Activated B cell treated with CpG ODN at 0.5 μM for 24 hours (primary cell): Measurements from ENCODE around the gene CROT. TPM values are rescaled to one million over a fixed set of nuclear protein-coding genes. Genes with fewer than 3 reads are reported as not detected.

Source experiments
- ATAC-seq: fragments of 200-7000 bp; cut with Tn5 transposase; one replicate; pipeline ENCODE4 v1.10.0; 2021; ENCODE audit warnings: low read depth, mild to moderate bottlenecking, moderate library complexity
- CTCF ChIA-PET: fragments of 350-600 bp; sonication (Branson Sonifier 250); formaldehyde crosslinking; loops from one replicate; lab custom pipeline; 2021; ENCODE audit warnings: antibody characterized with exemption; lab: Charles Lee
- POLR2A ChIA-PET: fragments of 350-600 bp; sonication (Branson Sonifier 250); formaldehyde crosslinking; loops from one replicate; lab custom pipeline; 2021; ENCODE audit warnings: antibody characterized with exemption; lab: Charles Lee
- DNase-seq: peaks from one replicate; pipeline ENCODE4 v3.0.0; 2022
- H3K27ac Mint-ChIP-seq: one replicate; pipeline ENCODE4 v1.8.0; 2020; ENCODE audit warnings: mixed read lengths
- H3K27me3 Mint-ChIP-seq: one replicate; pipeline ENCODE4 v1.8.0; 2021; ENCODE audit warnings: mixed read lengths
- H3K36me3 Mint-ChIP-seq: one replicate; pipeline ENCODE4 v1.8.0; 2021; ENCODE audit warnings: low read depth, mixed read lengths
- H3K4me1 Mint-ChIP-seq: one replicate; pipeline ENCODE4 v1.8.0; 2021; ENCODE audit warnings: mixed read lengths
- H3K4me3 Mint-ChIP-seq: one replicate; pipeline ENCODE4 v1.8.0; 2020; ENCODE audit warnings: mild to moderate bottlenecking, mixed read lengths
- H3K9me3 Mint-ChIP-seq: one replicate; pipeline ENCODE4 v1.8.0; 2020; ENCODE audit warnings: mixed read lengths
- CTCF ChIP-seq: fragments of 200-600 bp; IDR thresholded peaks from one replicate; pipeline ENCODE4 v1.8.0; 2022; ENCODE audit warnings: antibody characterized with exemption, mild to moderate bottlenecking
- intact Hi-C: fragments of 100-400 bp; cut with micrococcal nuclease; formaldehyde crosslinking; loops from one replicate; pipeline ENCODE4 v1.15.1; 2024
- total RNA-seq: library from RNA; stranded (reverse); gene quantifications from 2 replicates; pipeline ENCODE4 v1.2.3, GENCODE V29; 2022

Gene CROT
- total RNA-seq, 1 donor from 2014 or later: 9.2 TPM

DNA sequence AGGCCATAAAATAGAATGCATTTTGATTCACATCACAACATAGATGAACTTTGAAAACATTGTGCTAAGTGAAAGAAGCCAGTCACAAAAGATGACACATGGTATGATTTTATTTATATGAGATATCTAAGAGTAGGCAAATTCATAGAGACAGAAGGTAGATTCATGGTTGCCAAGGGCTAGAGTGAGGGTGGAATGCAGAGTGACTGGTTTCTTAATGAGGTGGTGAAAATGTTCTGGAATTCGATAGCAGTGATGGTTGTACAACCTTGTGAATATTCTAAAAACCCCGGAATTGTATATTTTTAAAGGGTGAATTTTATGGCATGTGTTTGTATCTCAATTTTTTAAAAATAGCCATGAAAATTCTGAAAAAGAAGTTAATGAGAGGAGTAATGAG lies 87.1 kb downstream of the CROT start:
- H3K9me3 Mint-ChIP-seq: no peaks in the 10 kb centered on the region
- intact Hi-C loops: no loop called here
- ChIA-PET CTCF (interaction anchor here (1.4 kb wide), 1 partner anchor 15 kb away, joined by 4 read pairs; no protein-coding TSS in a partner anchor), POLR2A (no interaction called here)
- peaks cover 6% of the 10 kb centered on the region for H3K4me1 Mint-ChIP-seq
- no peaks in the 10 kb centered on the region for H3K27me3 Mint-ChIP-seq
- ATAC-seq (no peak), DNase-seq (no peak)
- H3K4me3 Mint-ChIP-seq: no peak overlapping the region
- no peak overlapping the region for H3K27ac Mint-ChIP-seq
- no peak for TF ChIP-seq CTCF
- peaks cover 75% of the 10 kb centered on the region for H3K36me3 Mint-ChIP-seq

DNA sequence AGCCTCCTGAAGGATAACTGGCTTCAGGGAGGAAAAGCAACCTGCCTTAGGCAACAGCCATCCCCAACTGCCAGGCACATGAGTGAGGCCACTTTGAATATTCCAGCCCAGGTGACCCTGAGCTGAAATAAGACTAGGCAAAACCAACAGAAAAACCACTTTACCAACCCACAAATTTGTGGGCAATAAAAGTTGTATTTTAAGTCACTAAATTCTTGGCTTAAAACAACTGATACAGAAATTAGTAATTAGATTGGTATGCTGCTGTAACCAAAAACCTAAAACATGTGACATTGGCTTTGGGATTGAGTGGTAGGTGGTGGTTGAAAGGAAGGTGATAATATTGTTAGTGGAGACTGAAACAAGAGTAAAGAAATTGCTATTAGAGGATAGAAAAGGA lies 90.1 kb downstream of the CROT start:
- ATAC-seq: no peak
- no peak for TF ChIP-seq CTCF
- no peak overlapping the region for H3K27ac Mint-ChIP-seq
- CTCF ChIA-PET: no interaction called here
- no peak overlapping the region for H3K4me3 Mint-ChIP-seq
- peaks cover 75% of the 10 kb centered on the region for H3K36me3 Mint-ChIP-seq
- H3K9me3 Mint-ChIP-seq: no peaks in the 10 kb centered on the region
- H3K27me3 Mint-ChIP-seq: no peaks in the 10 kb centered on the region
- no peaks in the 10 kb centered on the region for H3K4me1 Mint-ChIP-seq
- intact Hi-C loops: loop anchor here (2.0 kb wide), 1 partner anchor 17 kb away; no protein-coding TSS in a partner anchor
- DNase-seq: no peak
- POLR2A ChIA-PET: interaction anchor here (0.5 kb wide), 1 partner anchor 509 kb away, joined by 3 read pairs; no protein-coding TSS in a partner anchor

DNA sequence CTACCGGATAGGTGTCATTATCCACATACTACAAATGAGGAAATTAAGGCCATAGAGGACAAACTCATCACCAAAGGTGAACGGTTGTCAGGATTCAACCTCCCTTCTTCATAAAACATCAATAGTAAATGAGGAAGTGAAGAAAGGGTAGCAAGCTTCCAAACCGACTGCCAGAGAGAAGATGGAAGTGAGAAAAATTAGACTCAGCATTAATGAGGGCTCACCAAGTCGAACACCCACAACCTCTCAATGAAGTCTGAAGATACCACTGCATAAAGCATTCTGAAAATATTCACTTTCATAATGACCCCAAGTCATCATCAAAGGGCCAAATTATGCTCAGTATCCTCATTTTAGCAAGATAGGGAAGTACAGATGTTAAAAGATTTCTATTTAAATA lies 100.4 kb downstream of the CROT start:
- ATAC-seq (peak; percentile 74), DNase-seq (no peak)
- ChIA-PET CTCF (no interaction called here), POLR2A (no interaction called here)
- peaks cover 68% of the 10 kb centered on the region for H3K36me3 Mint-ChIP-seq
- H3K4me1 Mint-ChIP-seq: peaks cover 11% of the 10 kb centered on the region
- intact Hi-C loops: loop anchor here (1.0 to 5.0 kb wide), 2 partner anchors 28 to 116 kb away; no protein-coding TSS in a partner anchor
- no peaks in the 10 kb centered on the region for H3K27me3 Mint-ChIP-seq
- no peak overlapping the region for H3K4me3 Mint-ChIP-seq
- no peaks in the 10 kb centered on the region for H3K9me3 Mint-ChIP-seq
- H3K27ac Mint-ChIP-seq: peak overlapping the region; percentile 38
- no peak for TF ChIP-seq CTCF

- H3K4me1 Mint-ChIP-seq: peaks cover 11% of the 10 kb centered on the region
- no peak for TF ChIP-seq CTCF
- POLR2A ChIA-PET: no interaction called here
- no peaks in the 10 kb centered on the region for H3K9me3 Mint-ChIP-seq
- no peak for DNase-seq
- no peak overlapping the region for H3K4me3 Mint-ChIP-seq
- no peak for ATAC-seq
- CTCF ChIA-PET: interaction anchor here (1.0 kb wide), 1 partner anchor 31 kb away, joined by 3 read pairs; no protein-coding TSS in a partner anchor
- intact Hi-C loops: loop anchor here (5.0 kb wide), 1 partner anchor 115 kb away; no protein-coding TSS in a partner anchor
- no peaks in the 10 kb centered on the region for H3K27me3 Mint-ChIP-seq
- peaks cover 76% of the 10 kb centered on the region for H3K36me3 Mint-ChIP-seq
- no peak overlapping the region for H3K27ac Mint-ChIP-seq
Measured at GRCh38 chr7:87447116-87447635, 101.7 kb downstream of the CROT start.

DNA sequence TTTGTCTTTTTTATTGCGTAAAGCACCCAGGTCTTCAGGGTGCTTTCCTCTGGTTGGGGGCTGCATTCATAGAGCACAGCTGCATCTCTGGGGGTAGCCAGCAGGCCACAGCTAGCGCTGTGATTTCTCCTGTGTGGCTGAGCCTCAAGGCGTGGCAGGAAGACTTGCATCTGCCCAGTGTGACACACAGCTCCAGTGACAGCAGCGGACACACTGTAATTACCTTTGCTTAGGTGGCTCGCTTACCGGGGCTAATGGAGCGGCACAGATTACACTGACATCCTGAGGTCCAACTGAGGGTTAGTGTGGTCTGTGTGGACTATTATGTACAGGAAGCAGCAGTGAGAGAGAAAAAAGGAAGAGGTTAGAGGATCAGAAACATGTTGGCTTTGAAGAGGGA lies 102.9 kb downstream of the CROT start:
- no peak for TF ChIP-seq CTCF
- no peak for ATAC-seq
- H3K9me3 Mint-ChIP-seq: no peaks in the 10 kb centered on the region
- no peaks in the 10 kb centered on the region for H3K27me3 Mint-ChIP-seq
- peak overlapping the region; percentile 32 for H3K27ac Mint-ChIP-seq
- H3K4me3 Mint-ChIP-seq: no peak overlapping the region
- DNase-seq: no peak
- H3K36me3 Mint-ChIP-seq: peaks cover 73% of the 10 kb centered on the region
- peaks cover 11% of the 10 kb centered on the region for H3K4me1 Mint-ChIP-seq
- intact Hi-C loops: loop anchor here (5.0 kb wide), 1 partner anchor 114 kb away; no protein-coding TSS in a partner anchor
- ChIA-PET CTCF (no interaction called here), POLR2A (no interaction called here)

Other genes starting within 250 kb of the CROT start
- gene DMTF1, start 193.2 kb upstream of the CROT start, total RNA-seq: 159 and 175 TPM in 2 replicates
- gene TMEM243, start 125.9 kb upstream of the CROT start, total RNA-seq: 106 and 111 TPM in 2 replicates
- 17.5 and 19.8 TPM in 2 replicates for gene ABCB4, start 130.0 kb downstream of the CROT start, total RNA-seq